Uterus (tissue), 2 donors: ENCODE measurements around the gene NAA38.

Experiments
- CTCF ChIP-seq, 4 experiments: fragments of 200-600 bp in 2 of 4; fragments of 450-650 bp in 2 of 4; sonication (generic) in 2 of 4; IDR thresholded peaks; one replicate each; pipeline ENCODE4 v1.5.1; 2016 to 2019; ENCODE audit warnings: antibody characterized with exemption in 4 of 4, mild to moderate bottlenecking in 2 of 4, moderate library complexity in 1 of 4
- POLR2A ChIP-seq, 2 donors: fragments of 450-650 bp; IDR thresholded peaks; one replicate each; pipeline ENCODE4 v1.6.1; 2016; ENCODE audit warnings: antibody characterized with exemption in 2 of 2, mild to moderate bottlenecking in 1 of 2, moderate library complexity in 1 of 2

- TF ChIP-seq CTCF (IDR thresholded peaks at IDR 0.05), result peak in 1 of 4 experiments; percentile 27
- TF ChIP-seq POLR2A (IDR thresholded peaks at IDR 0.05), result peak; percentile 42 to 59
Measured at GRCh38 chr17:7833795-7834541, 23.4 kb downstream of the NAA38 start, which contains the start of gene KDM6B.
